GM19025 (cell line): ENCODE results near the gene MN1.

Source experiments
- ATAC-seq: cut with Tn5 transposase; IDR thresholded peaks from one replicate; pipeline ENCODE4 v1.9.1; 2021; ENCODE audit warnings: mild to moderate bottlenecking, low read depth, moderate library complexity; ENCODE audit not compliant: unreplicated experiment

The MN1 gene

GRCh38 chr22:27801616-27802345, at the start of gene MN1:
Gene MN1 (minus strand): TSS chr22:27801756. CDS start chr22:27800543, 1,213 bp downstream.
- no peak for ATAC-seq

GRCh38 chr22:27850000-27850521, 48.5 kb upstream of the MN1 start:
- ATAC-seq = no peak

- no peak for ATAC-seq
Measured at GRCh38 chr22:27848005-27848404, 46.4 kb upstream of the MN1 start.

GRCh38 chr22:27846910-27847309, 45.4 kb upstream of the MN1 start:
- no peak for ATAC-seq

GRCh38 chr22:27846248-27846757, 44.7 kb upstream of the MN1 start:
- no peak for ATAC-seq

GRCh38 chr22:27845644-27846043, 44.1 kb upstream of the MN1 start:
- no peak for ATAC-seq

GRCh38 chr22:27844656-27845591, 43.4 kb upstream of the MN1 start:
- no peak for ATAC-seq

- no peak for ATAC-seq
Measured at GRCh38 chr22:27844256-27844655, 42.7 kb upstream of the MN1 start.

GRCh38 chr22:27843441-27843840, 41.9 kb upstream of the MN1 start:
- no peak for ATAC-seq

- ATAC-seq = no peak
Measured at GRCh38 chr22:27842669-27843431, 41.3 kb upstream of the MN1 start.

- ATAC-seq = no peak
Measured at GRCh38 chr22:27842201-27842600, 40.6 kb upstream of the MN1 start.

GRCh38 chr22:27840436-27840835, 38.9 kb upstream of the MN1 start:
- no peak for ATAC-seq

- no peak for ATAC-seq
Measured at GRCh38 chr22:27839057-27839660, 37.6 kb upstream of the MN1 start.

- no peak for ATAC-seq
Measured at GRCh38 chr22:27836181-27836580, 34.6 kb upstream of the MN1 start.

- ATAC-seq = no peak
Measured at GRCh38 chr22:27835446-27835845, 33.9 kb upstream of the MN1 start.

GRCh38 chr22:27834364-27835185, 33.0 kb upstream of the MN1 start:
- ATAC-seq = no peak

- ATAC-seq = no peak
Measured at GRCh38 chr22:27833803-27834202, 32.2 kb upstream of the MN1 start.

GRCh38 chr22:27832606-27833005, 31.1 kb upstream of the MN1 start:
- ATAC-seq = no peak

- no peak for ATAC-seq
Measured at GRCh38 chr22:27829620-27830019, 28.1 kb upstream of the MN1 start.
